Liver (tissue), 9 donors: Measurements from ENCODE around the gene PFDN6. TPM values are rescaled to one million over a fixed set of nuclear protein-coding genes. Genes with fewer than 3 reads are reported as not detected.

Experiments used
- DNase-seq: peaks from one replicate; pipeline ENCODE4 v3.0.0-alpha.2; 2017; ENCODE audit warnings: low spot score
- H3K27ac ChIP-seq, 2 donors: one replicate each; pipeline ENCODE4 v1.7.0; 2013; ENCODE audit warnings: inconsistent platforms in 2 of 2, low read length in 2 of 2, control low read depth in 1 of 2, low read depth in 1 of 2, mild to moderate bottlenecking in 1 of 2
- H3K27me3 ChIP-seq, 4 donors: one replicate each; pipeline versions ENCODE4 v1.6.1 to v1.7.0; 2013; ENCODE audit warnings: low read length in 3 of 4, inconsistent platforms in 1 of 4, mild to moderate bottlenecking in 1 of 4, moderate library complexity in 1 of 4; ENCODE audit not compliant: control insufficient read depth in 4 of 4, insufficient read depth in 4 of 4
- H3K36me3 ChIP-seq, 4 donors: one replicate each; pipeline versions ENCODE4 v1.6.1 to v1.7.0; 2013; ENCODE audit warnings: low read length in 3 of 4, mild to moderate bottlenecking in 3 of 4, low read depth in 1 of 4, moderate library complexity in 1 of 4; ENCODE audit not compliant: control insufficient read depth in 4 of 4, insufficient read depth in 3 of 4
- H3K4me1 ChIP-seq, 4 donors: one replicate each; pipeline versions ENCODE4 v1.6.1 to v1.7.0; 2013; ENCODE audit warnings: low read length in 3 of 4, mild to moderate bottlenecking in 3 of 4, moderate library complexity in 1 of 4; ENCODE audit not compliant: control insufficient read depth in 4 of 4, insufficient read depth in 4 of 4
- H3K4me3 ChIP-seq, 3 donors: one replicate each; pipeline versions ENCODE4 v1.6.1 to v1.7.0; 2013; ENCODE audit warnings: low read length in 3 of 3, control low read depth in 1 of 3, low read depth in 1 of 3, mild to moderate bottlenecking in 1 of 3
- H3K9ac ChIP-seq, 2 donors: one replicate each; pipeline ENCODE4 v1.7.0; 2013; ENCODE audit warnings: low read length in 2 of 2, mild to moderate bottlenecking in 2 of 2, moderate library complexity in 2 of 2, control low read depth in 1 of 2, low read depth in 1 of 2
- H3K9me3 ChIP-seq, 4 donors: one replicate each; pipeline versions ENCODE4 v1.6.1 to v1.7.0; 2013; ENCODE audit warnings: low read length in 3 of 4; ENCODE audit not compliant: control insufficient read depth in 4 of 4
- ATF3 ChIP-seq: IDR thresholded peaks from 2 replicates; pipeline ENCODE4 v1.6.1; 2016; ENCODE audit warnings: antibody characterized with exemption
- CTCF ChIP-seq: fragments of 150-350 bp; IDR thresholded peaks from 2 replicates; pipeline ENCODE4 v1.5.1; 2017; ENCODE audit warnings: improper control_type of control experiment, low read depth, low read length; ENCODE audit not compliant: missing input control
- EGR1 ChIP-seq, 2 donors: IDR thresholded peaks; 2 replicates each; pipeline ENCODE4 v1.6.1; 2016 to 2018; ENCODE audit warnings: antibody characterized with exemption in 2 of 2, low read depth in 2 of 2
- FOXA1 ChIP-seq: IDR thresholded peaks from 2 replicates; pipeline ENCODE4 v1.6.1; 2016; ENCODE audit warnings: antibody characterized with exemption
- FOXA2 ChIP-seq: IDR thresholded peaks from 2 replicates; pipeline ENCODE4 v1.6.1; 2016; ENCODE audit warnings: antibody characterized with exemption
- GABPA ChIP-seq, 2 donors: IDR thresholded peaks in 1 of 2; conservative IDR thresholded peaks in 1 of 2; 2 replicates each; pipeline ENCODE4 v1.6.1; 2016; ENCODE audit warnings: antibody characterized with exemption in 2 of 2, mild to moderate bottlenecking in 1 of 2, moderate library complexity in 1 of 2
- HNF4A ChIP-seq, 2 donors: conservative IDR thresholded peaks; 2 replicates each; pipeline ENCODE4 v1.6.1; 2016; ENCODE audit warnings: antibody characterized with exemption in 2 of 2, mild to moderate bottlenecking in 2 of 2
- HNF4G ChIP-seq: IDR thresholded peaks from 2 replicates; pipeline ENCODE4 v1.6.1; 2016; ENCODE audit warnings: antibody characterized with exemption
- JUND ChIP-seq, 2 donors: IDR thresholded peaks; 2 replicates each; pipeline ENCODE4 v1.6.1; 2016; ENCODE audit warnings: antibody characterized with exemption in 2 of 2
- NR2F2 ChIP-seq: IDR thresholded peaks from 2 replicates; pipeline ENCODE4 v1.6.1; 2016; ENCODE audit warnings: antibody characterized with exemption
- RAD21 ChIP-seq, 2 donors: IDR thresholded peaks; 2 replicates each; pipeline ENCODE4 v1.6.1; 2016; ENCODE audit warnings: antibody characterized with exemption in 2 of 2, mild to moderate bottlenecking in 2 of 2
- RXRA ChIP-seq, 2 donors: IDR thresholded peaks; 2 replicates each; pipeline ENCODE4 v1.6.1; 2017 to 2018; ENCODE audit warnings: antibody characterized with exemption in 2 of 2, mild to moderate bottlenecking in 1 of 2
- SP1 ChIP-seq: IDR thresholded peaks from 2 replicates; pipeline ENCODE4 v1.6.1; 2018; ENCODE audit warnings: antibody characterized with exemption, mild to moderate bottlenecking
- TAF1 ChIP-seq: conservative IDR thresholded peaks from 2 replicates; pipeline ENCODE4 v1.6.1; 2016; ENCODE audit warnings: antibody characterized with exemption, mild to moderate bottlenecking
- YY1 ChIP-seq: IDR thresholded peaks from 2 replicates; pipeline ENCODE4 v1.6.1; 2016; ENCODE audit warnings: antibody characterized with exemption, mild to moderate bottlenecking
- ZBTB33 ChIP-seq: IDR thresholded peaks from 2 replicates; pipeline ENCODE4 v1.6.1; 2016; ENCODE audit warnings: antibody characterized with exemption
- WGBS: extraction: QIAGEN DNeasy Blood & Tissue Kit; methylation state at CpG from one replicate; pipeline ENCODE4 v1.1.7; 2013; 5-methylcytosine and 5-hydroxymethylcytosine counted together
- polyA plus RNA-seq, 2 donors: library from polyadenylated mRNA; stranded (reverse) in 1 of 2; unstranded in 1 of 2; fragments of 200-250 nt in 1 of 2; fragments of >200 nt in 1 of 2; fragmentation: Nextera tagmentation in 1 of 2; extraction: Ambion mirVana in 1 of 2; gene quantifications; one replicate each; pipeline versions ENCODE4 v1.2.1 to v1.2.3, GENCODE V29; 2013 to 2015
- total RNA-seq, 2 donors: library from RNA; depleted of rRNA; stranded (reverse); fragments of >200 nt; gene quantifications; one replicate each; pipeline ENCODE4 v1.2.3, GENCODE V29; 2014
- TF ChIP-seq, protein P1 (sequence below): IDR thresholded peaks from 2 replicates; pipeline ENCODE4 v1.6.1; 2016; ENCODE audit warnings: antibody characterized with exemption
- TF ChIP-seq, protein P2 (sequence below): IDR thresholded peaks from 2 replicates; pipeline ENCODE4 v1.6.1; 2016; ENCODE audit warnings: antibody characterized with exemption, mild to moderate bottlenecking
- donor health status: healthy.
- donor health status: healthy.
- donor health status: healthy.
- donor health status: healthy.
- donor health status: healthy.

PFDN6 gene
- total and polyA plus RNA-seq, 4 donors: 6.5 to 60.1 (median 17.4) TPM

GRCh38 chr6:33298773-33299236 is 9.4 kb downstream of the PFDN6 start, which contains the start of gene RGL2 (continued):
- TF ChIP-seq, protein P1, sequence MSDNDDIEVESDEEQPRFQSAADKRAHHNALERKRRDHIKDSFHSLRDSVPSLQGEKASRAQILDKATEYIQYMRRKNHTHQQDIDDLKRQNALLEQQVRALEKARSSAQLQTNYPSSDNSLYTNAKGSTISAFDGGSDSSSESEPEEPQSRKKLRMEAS: no peak
- TF ChIP-seq CTCF (no peak), JUND (IDR thresholded peaks at IDR 0.05) (no peak)

DNA sequence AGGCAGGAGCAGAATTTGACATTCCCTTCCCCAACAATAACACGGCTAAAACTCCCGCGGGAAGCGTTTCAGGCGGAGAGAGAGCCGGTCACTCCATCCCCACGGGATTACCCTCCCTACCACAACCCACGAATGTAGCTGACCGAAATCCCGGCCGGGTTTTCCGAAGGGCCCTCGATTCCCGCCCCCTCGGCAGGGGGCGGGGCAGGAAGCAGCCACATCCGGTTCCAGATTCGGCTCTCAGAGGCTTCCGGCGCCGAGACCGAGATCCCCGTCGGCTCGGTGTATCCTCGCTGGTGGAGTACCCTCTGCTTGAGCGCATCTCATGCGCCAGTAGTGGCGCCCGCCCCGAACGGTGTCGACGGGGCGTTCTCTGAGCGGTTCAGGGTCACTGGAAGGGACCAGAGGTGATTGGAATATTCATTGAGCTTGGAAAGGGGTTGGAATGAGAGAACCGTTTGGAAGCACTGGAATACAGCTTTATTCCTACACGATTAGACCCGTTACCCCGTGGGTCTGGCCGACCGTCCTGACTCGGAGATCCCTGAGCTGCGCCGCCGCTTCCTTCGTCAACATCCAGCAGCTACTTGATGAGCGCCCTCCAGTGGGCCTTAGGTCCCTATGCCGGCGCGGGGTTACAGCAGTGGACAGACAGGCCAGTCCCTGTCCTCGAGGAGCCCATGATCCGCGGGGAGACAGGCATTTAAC is 10.0 kb downstream of the PFDN6 start:
- peak overlapping the region; percentile 64 to 99 (median 89) for H3K4me3 ChIP-seq
- WGBS: under 1% methylated on average over 54 of the region's 54 CpGs
- H3K9ac ChIP-seq: peak overlapping the region; percentile 82 to 91
- H3K36me3 ChIP-seq: peaks cover 5 to 23% (median 15%) of the 10 kb centered on the region in 4 donors
- H3K4me1 ChIP-seq: peaks cover 8 to 30% (median 25%) of the 10 kb centered on the region in 4 donors
- H3K27ac ChIP-seq: peak overlapping the region; percentile 95 to 98
- H3K27me3 ChIP-seq: no peaks in the 10 kb centered on the region
- no peaks in the 10 kb centered on the region for H3K9me3 ChIP-seq
- TF ChIP-seq SP1: peak; percentile 71
- TF ChIP-seq ZBTB33: peak; percentile 84
- peak; percentile 86 to 96 for TF ChIP-seq GABPA (IDR thresholded peaks at IDR 0.05 in 1 of 2, conservative IDR thresholded peaks at IDR 0.05 in 1 of 2)
- peak; percentile 65 to 82 for TF ChIP-seq RAD21 (IDR thresholded peaks at IDR 0.05)
- TF ChIP-seq HNF4A (conservative IDR thresholded peaks at IDR 0.05): peak; percentile 11 to 19
- TF ChIP-seq NR2F2: peak; percentile 78
- TF ChIP-seq CTCF: peak; percentile 64
- TF ChIP-seq, protein P2, sequence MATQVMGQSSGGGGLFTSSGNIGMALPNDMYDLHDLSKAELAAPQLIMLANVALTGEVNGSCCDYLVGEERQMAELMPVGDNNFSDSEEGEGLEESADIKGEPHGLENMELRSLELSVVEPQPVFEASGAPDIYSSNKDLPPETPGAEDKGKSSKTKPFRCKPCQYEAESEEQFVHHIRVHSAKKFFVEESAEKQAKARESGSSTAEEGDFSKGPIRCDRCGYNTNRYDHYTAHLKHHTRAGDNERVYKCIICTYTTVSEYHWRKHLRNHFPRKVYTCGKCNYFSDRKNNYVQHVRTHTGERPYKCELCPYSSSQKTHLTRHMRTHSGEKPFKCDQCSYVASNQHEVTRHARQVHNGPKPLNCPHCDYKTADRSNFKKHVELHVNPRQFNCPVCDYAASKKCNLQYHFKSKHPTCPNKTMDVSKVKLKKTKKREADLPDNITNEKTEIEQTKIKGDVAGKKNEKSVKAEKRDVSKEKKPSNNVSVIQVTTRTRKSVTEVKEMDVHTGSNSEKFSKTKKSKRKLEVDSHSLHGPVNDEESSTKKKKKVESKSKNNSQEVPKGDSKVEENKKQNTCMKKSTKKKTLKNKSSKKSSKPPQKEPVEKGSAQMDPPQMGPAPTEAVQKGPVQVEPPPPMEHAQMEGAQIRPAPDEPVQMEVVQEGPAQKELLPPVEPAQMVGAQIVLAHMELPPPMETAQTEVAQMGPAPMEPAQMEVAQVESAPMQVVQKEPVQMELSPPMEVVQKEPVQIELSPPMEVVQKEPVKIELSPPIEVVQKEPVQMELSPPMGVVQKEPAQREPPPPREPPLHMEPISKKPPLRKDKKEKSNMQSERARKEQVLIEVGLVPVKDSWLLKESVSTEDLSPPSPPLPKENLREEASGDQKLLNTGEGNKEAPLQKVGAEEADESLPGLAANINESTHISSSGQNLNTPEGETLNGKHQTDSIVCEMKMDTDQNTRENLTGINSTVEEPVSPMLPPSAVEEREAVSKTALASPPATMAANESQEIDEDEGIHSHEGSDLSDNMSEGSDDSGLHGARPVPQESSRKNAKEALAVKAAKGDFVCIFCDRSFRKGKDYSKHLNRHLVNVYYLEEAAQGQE: peak; percentile 72
- TF ChIP-seq, protein P1: peak; percentile 51
- TF ChIP-seq FOXA1: no peak
- TF ChIP-seq JUND (IDR thresholded peaks at IDR 0.05): no peak
- peak; percentile 90 for TF ChIP-seq YY1
- peak; percentile 29 to 47 for TF ChIP-seq RXRA (IDR thresholded peaks at IDR 0.05)
- peak; percentile 50 for TF ChIP-seq ATF3
- TF ChIP-seq EGR1 (IDR thresholded peaks at IDR 0.05; ENCODE audit: low read depth in 2 of 2): peak; percentile 85 to 88
- TF ChIP-seq TAF1: no peak
- TF ChIP-seq HNF4G: no peak
- TF ChIP-seq FOXA2: peak; percentile 29
- peak; percentile 92 for DNase-seq
